BJ (cell line): Measurements from ENCODE around the gene DIAPH3. TPM values are rescaled to one million over a fixed set of nuclear protein-coding genes. Genes with fewer than 3 reads are reported as not detected.

Source experiments
- CTCF ChIA-PET: fragments of 350-600 bp; formaldehyde crosslinking; extraction: SDS; loops from one replicate; lab custom pipeline; 2021; ENCODE audit warnings: antibody characterized with exemption, inconsistent platforms; lab: Yijun Ruan, JAX
- POLR2A ChIA-PET: fragments of 300-600 bp; sonication (Branson Sonifier 250); formaldehyde crosslinking; extraction: SDS; loops from one replicate; lab custom pipeline; 2021; ENCODE audit warnings: antibody characterized with exemption; lab: Charles Lee
- DNase-seq: peaks from one replicate; pipeline ENCODE4 v3.0.0-alpha.2; 2011; ENCODE audit warnings: low read depth
- H3K27me3 ChIP-seq: 2 replicates; pipeline ENCODE4 v1.6.0; 2011; ENCODE audit warnings: low read length; ENCODE audit not compliant: control insufficient read depth, insufficient read depth
- H3K36me3 ChIP-seq: 2 replicates; pipeline ENCODE4 v1.5.1; 2011; ENCODE audit warnings: low read length; ENCODE audit not compliant: control insufficient read depth, insufficient read depth
- H3K4me3 ChIP-seq: 2 replicates; pipeline ENCODE4 v1.5.1; 2011; ENCODE audit warnings: low read depth, mild to moderate bottlenecking, control low read depth, low read length
- CTCF ChIP-seq: IDR thresholded peaks from 2 replicates; pipeline ENCODE4 v1.5.1; 2011; ENCODE audit warnings: low read depth, mild to moderate bottlenecking, control low read depth, inconsistent platforms, low read length, moderate library complexity; ENCODE audit not compliant: insufficient read depth
- polyA plus RNA-seq: library from polyadenylated mRNA; depleted of rRNA; stranded (reverse); fragments of >200 nt; gene quantifications from 2 replicates; pipeline ENCODE4 v1.2.3, GENCODE V29; 2011

The DIAPH3 gene
- polyA plus RNA-seq, 1 experiment: 8.5 TPM

DNA sequence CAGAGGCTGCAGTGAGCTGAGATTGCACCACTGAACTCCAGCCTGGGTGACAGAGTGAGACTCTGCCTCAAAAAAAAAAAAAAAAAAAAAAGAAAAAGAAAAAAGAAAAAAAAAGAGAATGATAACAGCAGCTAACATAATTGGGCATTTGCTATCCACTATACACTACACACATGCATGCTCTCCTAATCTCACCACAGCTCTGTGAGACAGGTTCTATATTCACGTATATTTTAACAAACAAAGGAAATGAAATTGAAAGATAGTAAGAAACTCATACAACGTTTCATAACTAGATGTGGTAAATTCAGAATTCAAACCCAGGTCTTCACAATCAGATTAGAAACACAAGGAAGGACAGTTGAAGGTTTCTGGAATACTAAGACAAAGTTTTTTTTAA lies 265.7 kb downstream of the DIAPH3 start:
- Histone ChIP-seq H3K27me3 (no peaks in the 10 kb centered on the region), H3K36me3 (no peaks in the 10 kb centered on the region), H3K4me3 (no peak overlapping the region)
- no peak for DNase-seq
- POLR2A ChIA-PET: no interaction called here
- TF ChIP-seq CTCF: no peak
- CTCF ChIA-PET: interaction anchor here (2.1 kb wide), 1 partner anchor 9 kb away, joined by 8 read pairs; no protein-coding TSS in a partner anchor

- ChIA-PET POLR2A (interaction anchor here (0.6 kb wide), 1 partner anchor 271 kb away, joined by 3 read pairs; no protein-coding TSS in a partner anchor), CTCF (no interaction called here)
- Histone ChIP-seq H3K36me3 (no peaks in the 10 kb centered on the region), H3K27me3 (no peaks in the 10 kb centered on the region), H3K4me3 (no peak overlapping the region)
- DNase-seq: no peak
- no peak for TF ChIP-seq CTCF
Measured at GRCh38 chr13:59893266-59893665, 270.5 kb downstream of the DIAPH3 start.

DNA sequence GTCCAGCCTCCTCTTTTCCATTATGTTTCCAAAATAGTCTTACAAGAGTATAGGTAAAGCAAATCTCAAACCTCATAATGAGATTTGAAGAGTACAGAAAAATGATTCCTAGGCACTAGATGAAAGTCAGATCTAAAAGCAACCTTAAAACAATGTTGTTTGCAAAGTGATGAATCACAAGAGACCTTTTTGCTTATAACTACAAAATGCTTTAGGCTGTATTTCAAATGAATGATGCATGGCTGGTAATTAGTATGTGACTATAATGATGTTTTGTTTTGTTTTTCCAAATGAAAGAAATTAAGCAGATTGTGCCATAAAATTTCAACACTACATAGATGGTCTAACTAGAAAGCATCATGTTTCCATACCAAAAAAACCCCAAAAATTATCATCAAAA lies 272.7 kb downstream of the DIAPH3 start:
- no peak for DNase-seq
- Histone ChIP-seq H3K27me3 (no peaks in the 10 kb centered on the region), H3K36me3 (no peaks in the 10 kb centered on the region), H3K4me3 (no peak overlapping the region)
- ChIA-PET POLR2A (no interaction called here), CTCF (no interaction called here)
- no peak for TF ChIP-seq CTCF

DNA sequence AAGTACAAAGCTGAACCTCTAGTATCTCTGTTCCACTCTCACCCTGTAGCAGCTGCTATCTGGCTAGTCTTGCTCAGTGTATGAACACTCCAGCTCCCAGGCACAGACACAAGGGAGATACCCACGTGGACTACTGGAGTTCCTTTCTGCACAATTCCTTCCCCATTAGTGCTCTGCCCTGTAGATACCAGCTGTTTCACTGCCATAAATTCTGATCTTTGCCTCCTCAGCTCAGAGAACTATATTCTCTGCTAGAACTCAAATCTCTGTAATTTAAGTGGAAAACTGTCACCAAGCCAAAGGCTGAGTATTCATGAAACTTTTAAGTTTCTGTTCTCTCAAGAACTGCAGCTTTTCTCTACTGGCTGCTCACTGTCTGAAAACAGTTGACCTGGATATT lies 273.7 kb downstream of the DIAPH3 start:
- POLR2A ChIA-PET: no interaction called here
- no peak overlapping the region for H3K4me3 ChIP-seq
- no peaks in the 10 kb centered on the region for H3K36me3 ChIP-seq
- TF ChIP-seq CTCF: no peak
- no peak for DNase-seq
- H3K27me3 ChIP-seq: no peaks in the 10 kb centered on the region
- CTCF ChIA-PET: interaction anchor here (0.9 to 1.0 kb wide), 2 partner anchors 16 to 17 kb away, joined by 3 read pairs; no protein-coding TSS in a partner anchor

- CTCF ChIA-PET: no interaction called here
- H3K36me3 ChIP-seq: no peaks in the 10 kb centered on the region
- H3K4me3 ChIP-seq: no peak overlapping the region
- no peak for DNase-seq
- TF ChIP-seq CTCF: no peak
- no peaks in the 10 kb centered on the region for H3K27me3 ChIP-seq
- POLR2A ChIA-PET: no interaction called here
Measured at GRCh38 chr13:59888408-59888807, 275.3 kb downstream of the DIAPH3 start.
